Fibroblast of villous mesenchyme (primary cell): ENCODE results near the gene TMEM121B. TPM values are rescaled to one million over a fixed set of nuclear protein-coding genes. Genes with fewer than 3 reads are reported as not detected.

Experiments
- DNase-seq: peaks from one replicate; pipeline ENCODE4 v3.0.0-alpha.2; 2010; ENCODE audit warnings: low read depth
- H3K4me3 ChIP-seq: 2 replicates; pipeline ENCODE4 v1.5.1; 2011; ENCODE audit warnings: low read depth, mild to moderate bottlenecking, low read length
- total RNA-seq: library from RNA; depleted of rRNA; stranded (reverse); fragments of >200 nt; gene quantifications from 2 replicates; pipeline ENCODE4 v1.2.3, GENCODE V29; 2012
- TF ChIP-seq, protein P1 (sequence below): IDR thresholded peaks from 2 replicates; pipeline ENCODE4 v1.5.1; 2012; ENCODE audit warnings: low read depth, mild to moderate bottlenecking, low read length; ENCODE audit not compliant: insufficient read depth

The TMEM121B gene
- total RNA-seq, 1 donor, result under 0.01 TPM

DNA sequence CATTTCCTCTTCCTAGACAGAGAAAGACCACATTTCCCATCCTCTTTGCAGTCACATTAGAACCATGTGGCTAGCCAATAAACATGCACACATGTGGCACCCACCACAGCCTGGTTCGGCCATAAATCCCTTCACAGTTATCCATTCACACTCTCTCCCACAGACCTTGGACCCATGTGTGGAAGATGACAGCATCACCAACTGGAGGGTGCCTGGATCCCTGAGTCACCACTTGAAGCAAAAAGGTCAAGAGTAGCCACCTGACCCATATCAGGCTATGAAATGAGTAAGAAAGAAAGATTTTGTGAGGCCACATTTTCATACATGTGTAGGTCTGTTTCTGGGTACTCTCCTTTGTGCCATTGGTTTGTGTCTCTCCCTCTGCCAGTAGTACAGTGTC, 9.0 kb upstream of the TMEM121B start:
- DNase-seq, result no peak
- TF ChIP-seq, protein P1, sequence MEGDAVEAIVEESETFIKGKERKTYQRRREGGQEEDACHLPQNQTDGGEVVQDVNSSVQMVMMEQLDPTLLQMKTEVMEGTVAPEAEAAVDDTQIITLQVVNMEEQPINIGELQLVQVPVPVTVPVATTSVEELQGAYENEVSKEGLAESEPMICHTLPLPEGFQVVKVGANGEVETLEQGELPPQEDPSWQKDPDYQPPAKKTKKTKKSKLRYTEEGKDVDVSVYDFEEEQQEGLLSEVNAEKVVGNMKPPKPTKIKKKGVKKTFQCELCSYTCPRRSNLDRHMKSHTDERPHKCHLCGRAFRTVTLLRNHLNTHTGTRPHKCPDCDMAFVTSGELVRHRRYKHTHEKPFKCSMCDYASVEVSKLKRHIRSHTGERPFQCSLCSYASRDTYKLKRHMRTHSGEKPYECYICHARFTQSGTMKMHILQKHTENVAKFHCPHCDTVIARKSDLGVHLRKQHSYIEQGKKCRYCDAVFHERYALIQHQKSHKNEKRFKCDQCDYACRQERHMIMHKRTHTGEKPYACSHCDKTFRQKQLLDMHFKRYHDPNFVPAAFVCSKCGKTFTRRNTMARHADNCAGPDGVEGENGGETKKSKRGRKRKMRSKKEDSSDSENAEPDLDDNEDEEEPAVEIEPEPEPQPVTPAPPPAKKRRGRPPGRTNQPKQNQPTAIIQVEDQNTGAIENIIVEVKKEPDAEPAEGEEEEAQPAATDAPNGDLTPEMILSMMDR, result no peak

DNA sequence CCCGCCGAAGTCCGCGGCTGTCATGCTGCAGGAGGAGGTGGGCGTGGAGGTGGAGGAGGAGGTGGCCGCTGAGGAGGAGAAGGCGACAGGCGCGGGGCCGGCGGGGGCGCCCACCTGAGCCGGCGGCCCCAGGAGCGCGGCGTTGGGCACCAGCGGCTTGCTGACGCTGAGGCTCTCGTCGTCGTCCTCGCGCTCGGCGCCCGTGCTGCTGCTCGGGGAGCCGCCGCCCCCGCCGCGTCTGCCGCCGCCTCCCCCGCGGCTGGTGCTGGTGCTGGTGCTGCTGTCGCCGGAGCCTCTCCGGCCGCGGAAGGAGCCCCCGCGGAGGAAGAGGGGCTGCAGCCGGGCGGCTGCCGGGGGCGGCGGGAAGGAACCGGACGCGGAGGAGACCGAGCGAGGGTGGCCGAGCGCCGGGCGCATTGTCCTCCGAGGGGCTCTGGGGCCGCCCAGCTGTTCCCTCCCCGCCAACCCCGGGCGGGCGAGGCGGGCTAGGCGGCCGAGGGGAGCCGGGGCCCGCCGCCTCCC, 388 bp downstream of the TMEM121B start:
- TF ChIP-seq, protein P1, result no peak
- H3K4me3 ChIP-seq, result peak overlapping the region; percentile 34
- DNase-seq, result no peak

More for the DNA sequence above, 9.0 kb upstream of the TMEM121B start:
- no peak overlapping the region for H3K4me3 ChIP-seq

GRCh38 chr22:17120281-17120680, 879 bp downstream of the TMEM121B start:
- H3K4me3 ChIP-seq, result no peak overlapping the region
- TF ChIP-seq, protein P1, result no peak
- peak; percentile 37 for DNase-seq

GRCh38 chr22:17119481-17120202, 1.5 kb downstream of the TMEM121B start:
- peak; percentile 6 for DNase-seq
- TF ChIP-seq, protein P1, result peak; percentile 9
- no peak overlapping the region for H3K4me3 ChIP-seq

DNA sequence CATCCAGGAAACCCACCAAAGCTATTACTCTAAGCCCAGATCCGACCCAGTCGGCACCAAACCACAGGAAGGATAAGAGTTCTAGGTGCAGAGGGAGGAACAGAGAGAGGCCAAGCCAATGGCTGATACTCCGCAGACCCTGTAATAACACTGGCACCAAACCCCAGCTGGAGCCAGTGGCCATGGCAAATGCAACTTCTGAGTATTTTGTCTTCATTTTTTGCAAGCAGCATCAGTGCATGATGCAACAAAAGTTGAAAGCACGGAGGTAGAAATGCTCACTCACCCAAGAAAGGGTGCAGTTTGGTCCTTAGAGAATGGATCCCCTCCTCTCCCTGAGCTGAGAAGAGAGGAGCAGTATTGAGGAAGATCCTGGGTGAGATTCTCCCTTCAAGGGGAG, 2.8 kb downstream of the TMEM121B start:
- H3K4me3 ChIP-seq, result no peak overlapping the region
- DNase-seq, result no peak
- TF ChIP-seq, protein P1, result no peak

- DNase-seq, result no peak
- H3K4me3 ChIP-seq, result no peak overlapping the region
- TF ChIP-seq, protein P1, result no peak
Measured at GRCh38 chr22:17117890-17118289, 3.3 kb downstream of the TMEM121B start.

- no peak for DNase-seq
- H3K4me3 ChIP-seq, result no peak overlapping the region
- TF ChIP-seq, protein P1, result no peak
Measured at GRCh38 chr22:17117400-17117799, 3.8 kb downstream of the TMEM121B start.
